SH-SY5Y (cell line): ENCODE measurements around the gene BOK.

ENCODE experiments used
- GATA2 ChIP-seq: IDR thresholded peaks from 2 replicates; pipeline ENCODE4 v1.6.1; 2011; ENCODE audit warnings: mild to moderate bottlenecking, low read depth, low read length
- GATA3 ChIP-seq: IDR thresholded peaks from 2 replicates; pipeline ENCODE4 v1.6.1; 2011; ENCODE audit warnings: low read depth, mild to moderate bottlenecking, low read length, moderate library complexity

BOK gene

GRCh38 chr2:241598061-241598460 is 39.5 kb downstream of the BOK start:
- TF ChIP-seq GATA2: no peak
- TF ChIP-seq GATA3: no peak

DNA sequence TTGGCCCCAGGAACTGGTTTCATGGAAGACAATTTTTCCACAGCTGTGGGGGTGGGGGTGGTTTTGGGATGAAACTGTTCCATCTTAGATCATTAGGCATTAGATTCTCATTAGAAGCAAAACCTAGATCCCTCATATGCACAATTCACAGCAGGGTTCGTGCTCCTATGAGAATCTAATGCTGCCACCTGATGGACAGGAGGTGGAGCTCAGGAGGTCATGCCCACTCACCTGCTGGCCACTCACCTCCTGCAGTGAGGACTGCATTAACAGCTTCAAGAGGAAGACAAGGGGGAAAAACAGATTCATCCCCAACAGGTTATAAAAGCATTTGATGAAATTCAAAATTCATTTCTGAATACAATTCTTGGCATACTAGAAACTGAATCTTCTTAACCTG is 39.9 kb downstream of the BOK start:
- TF ChIP-seq GATA3: no peak
- TF ChIP-seq GATA2: no peak

DNA sequence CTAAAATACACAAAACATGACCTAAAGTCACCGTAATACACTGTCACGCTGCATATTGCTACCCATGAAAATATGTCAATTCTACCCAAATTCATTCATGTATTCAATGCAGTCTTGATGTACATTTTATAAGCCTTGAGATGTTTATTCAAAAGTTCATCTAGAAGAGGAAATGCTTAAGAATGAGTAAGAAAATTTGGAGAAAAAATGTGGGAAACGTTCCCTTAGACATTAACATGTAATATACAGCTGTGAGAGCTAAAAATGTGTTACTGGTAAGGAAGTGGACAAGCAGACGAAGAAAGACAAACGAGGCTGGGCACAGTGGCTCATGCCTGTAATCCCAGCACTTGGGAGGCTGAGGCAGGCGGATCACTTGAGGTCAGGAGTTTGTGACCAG is 41.1 kb downstream of the BOK start:
- TF ChIP-seq GATA2 (no peak), GATA3 (no peak)

GRCh38 chr2:241601841-241602240 is 43.3 kb downstream of the BOK start:
- TF ChIP-seq GATA3 (no peak), GATA2 (no peak)

DNA sequence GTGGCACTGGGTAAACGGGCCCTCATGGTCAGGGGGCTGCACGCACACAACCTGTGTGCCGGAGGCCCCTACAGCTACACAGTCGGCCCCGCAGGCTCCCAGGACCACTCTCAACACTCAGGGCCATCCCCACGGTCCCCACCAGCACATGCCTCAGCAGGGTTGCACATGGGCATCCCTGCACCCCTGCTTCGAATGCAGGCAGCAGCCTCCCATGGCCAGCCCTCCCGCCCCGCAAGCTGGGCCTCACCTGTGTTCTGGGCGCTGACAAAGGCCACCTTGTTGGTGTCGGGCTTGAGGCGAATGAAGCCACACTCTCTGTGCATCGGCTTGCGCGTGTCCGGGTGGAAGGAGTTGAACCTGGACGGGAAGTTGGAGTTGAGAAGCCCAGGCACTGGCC is 44.2 kb downstream of the BOK start:
- TF ChIP-seq GATA2: no peak
- TF ChIP-seq GATA3: no peak

DNA sequence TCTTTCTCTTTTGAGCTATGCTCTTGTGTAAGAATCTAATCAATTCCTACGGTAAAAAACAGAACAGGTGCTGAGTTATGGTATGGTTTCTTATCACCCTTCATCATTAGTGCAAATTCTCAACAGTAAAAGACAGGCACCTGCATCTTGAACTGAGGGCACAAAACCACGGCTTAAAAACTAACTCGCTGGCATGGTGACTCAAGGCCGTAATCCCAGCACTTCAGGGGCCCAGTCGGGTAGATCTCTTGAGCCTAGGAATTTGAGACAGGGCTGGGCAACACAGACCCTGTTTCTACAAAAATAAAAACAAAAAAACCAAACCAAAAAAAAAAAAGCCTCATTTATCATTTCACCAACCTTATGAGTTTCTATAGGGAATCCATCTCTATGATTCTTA is 45.1 kb downstream of the BOK start:
- no peak for TF ChIP-seq GATA3
- no peak for TF ChIP-seq GATA2

GRCh38 chr2:241606186-241606585 is 47.6 kb downstream of the BOK start:
- TF ChIP-seq GATA3: no peak
- TF ChIP-seq GATA2: no peak

DNA sequence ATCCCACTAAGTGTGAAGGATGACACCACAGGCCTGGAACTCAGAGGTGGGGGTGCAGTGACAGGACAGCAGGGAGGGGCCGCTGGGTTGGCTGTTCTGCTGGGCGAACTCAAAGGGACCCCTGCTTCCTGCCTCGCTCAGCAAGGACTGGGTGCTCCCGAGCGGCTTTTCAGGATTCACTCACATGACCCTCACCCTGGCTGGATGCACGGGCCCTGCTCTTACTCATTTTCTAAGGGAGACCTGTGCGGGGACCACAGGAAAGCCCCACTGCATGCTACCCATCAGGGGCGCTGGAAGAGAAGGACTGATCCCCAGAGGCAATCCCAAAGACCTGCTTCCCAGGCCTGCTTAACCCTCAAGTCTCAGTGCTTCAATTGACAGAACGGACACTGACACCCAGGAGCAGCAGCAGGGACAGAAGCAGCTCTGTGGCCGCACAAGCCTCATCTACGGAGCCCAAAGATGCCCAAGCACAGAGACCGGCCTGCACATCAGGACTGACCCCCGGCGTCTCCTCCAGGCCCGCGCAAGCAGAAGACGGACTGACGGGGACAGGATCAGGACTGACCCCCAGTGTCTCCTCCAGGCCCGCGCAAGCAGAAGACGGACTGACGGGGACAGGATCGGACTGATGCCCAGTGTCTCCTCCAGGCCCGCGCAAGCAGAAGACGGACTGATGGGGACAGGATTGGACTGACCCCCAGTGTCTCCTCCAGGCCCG is 48.8 kb downstream of the BOK start:
- TF ChIP-seq GATA3 (no peak), GATA2 (no peak)

- TF ChIP-seq GATA2 (no peak), GATA3 (no peak)
These were observed 50.3 kb downstream of the BOK start for GRCh38 chr2:241608881-241609280.

DNA sequence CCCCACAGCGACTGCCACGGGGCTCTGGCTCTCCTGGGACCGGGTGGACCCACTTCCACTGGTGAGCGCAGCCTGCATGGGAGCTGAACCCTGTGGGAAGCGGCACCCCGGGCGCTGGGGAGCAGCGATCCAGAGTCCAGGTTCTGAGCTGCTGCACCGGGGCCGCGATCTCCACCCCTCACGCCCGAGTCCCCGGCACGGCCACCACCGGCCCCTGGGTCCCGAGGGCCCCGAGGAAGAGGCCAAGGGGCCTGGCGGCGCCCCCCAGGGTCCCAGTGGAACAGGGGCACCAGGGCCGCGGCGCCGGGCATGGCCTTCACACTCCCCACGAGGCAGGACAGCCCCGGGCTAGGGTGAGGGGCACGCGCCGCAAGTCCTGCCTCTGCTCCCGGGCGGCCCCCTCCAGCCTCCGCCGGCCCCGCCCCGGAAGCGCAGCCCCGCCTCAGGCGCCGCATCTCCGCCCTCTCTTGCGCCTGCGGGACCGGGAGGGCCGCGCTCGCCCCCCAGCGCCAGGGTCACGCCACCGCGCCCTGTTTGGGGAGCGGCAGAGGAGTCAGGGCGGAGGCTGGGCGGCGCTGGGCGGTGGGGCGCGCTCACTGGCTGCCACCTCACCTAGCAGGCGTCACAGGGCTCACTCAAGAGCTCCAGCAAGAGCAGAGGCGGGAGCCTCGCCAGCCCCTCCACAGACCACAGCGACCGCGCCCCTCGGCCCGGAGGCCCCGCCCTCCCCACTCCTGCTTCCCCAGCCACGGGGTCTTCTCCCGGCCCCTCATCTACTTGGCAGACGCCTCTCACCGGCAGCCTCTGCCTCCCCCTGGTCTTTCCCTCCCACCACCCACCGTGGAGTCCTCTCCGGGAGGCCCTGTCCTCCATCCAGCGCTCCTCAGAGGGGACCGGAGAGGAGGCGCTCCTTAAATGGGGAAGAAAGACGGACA is 51.6 kb downstream of the BOK start:
- TF ChIP-seq GATA2 (no peak), GATA3 (no peak)

DNA sequence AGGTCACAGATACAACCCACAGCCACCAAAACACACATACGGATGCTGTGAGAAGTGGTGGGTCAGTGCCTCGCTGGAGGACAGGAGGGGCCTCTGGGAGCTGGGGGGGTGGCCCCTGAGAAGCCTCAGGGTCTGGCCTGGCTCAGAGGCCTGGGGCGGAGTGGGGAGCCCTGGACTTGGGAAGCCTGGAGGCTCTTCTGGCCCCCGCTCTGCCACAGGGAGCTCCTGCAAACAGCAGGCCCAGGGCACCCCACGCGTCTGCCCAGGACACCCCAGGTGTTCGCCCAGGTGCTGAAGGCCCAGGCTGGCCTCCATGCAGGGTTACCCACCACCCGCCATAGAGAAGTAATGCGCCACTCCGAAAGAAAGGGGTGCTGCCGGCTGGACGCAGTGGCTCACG is 52.5 kb downstream of the BOK start:
- TF ChIP-seq GATA3: no peak
- no peak for TF ChIP-seq GATA2

- TF ChIP-seq GATA2 (no peak), GATA3 (no peak)
These were observed 53.8 kb downstream of the BOK start for GRCh38 chr2:241612156-241613016.

GRCh38 chr2:241613017-241613780 is 54.7 kb downstream of the BOK start:
- TF ChIP-seq GATA2 (no peak), GATA3 (no peak)

GRCh38 chr2:241615041-241615440 is 56.5 kb downstream of the BOK start:
- TF ChIP-seq GATA2 (no peak), GATA3 (no peak)
